H1 (cell line): Measurements from ENCODE around the gene BIRC7. TPM values are rescaled to one million over a fixed set of nuclear protein-coding genes. Genes with fewer than 3 reads are reported as not detected.

Experiments
- CTCF ChIA-PET: fragments of 300-600 bp; sonication (Branson Sonifier 250); formaldehyde crosslinking; loops from one replicate; lab custom pipeline; 2021; ENCODE audit not compliant: partially characterized antibody; lab: Charles Lee
- POLR2A ChIA-PET: fragments of 300-600 bp; sonication (Branson Sonifier 250); formaldehyde crosslinking; loops from one replicate; lab custom pipeline; 2021; ENCODE audit warnings: inconsistent platforms; ENCODE audit not compliant: partially characterized antibody; lab: Charles Lee
- DNase-seq, 2 experiments: peaks; one replicate each; pipeline versions ENCODE4 v3.0.0 to v3.0.0-alpha.2; 2010 to 2022; ENCODE audit warnings: low spot score in 2 of 2, low read depth in 1 of 2, mixed read lengths in 1 of 2
- FAIRE-seq: peaks from 2 replicates; lab custom pipeline; 2011; peaks lifted over from hg19 to GRCh38; lab: Jason Lieb, UNC
- H2AFZ ChIP-seq: 2 replicates; pipeline ENCODE4 v1.8.1; 2012; ENCODE audit warnings: low read length, inconsistent platforms
- H2AK5ac ChIP-seq: 2 replicates; pipeline ENCODE4 v1.6.1; 2013; ENCODE audit warnings: low read depth, low read length
- H2BK120ac ChIP-seq: replicated peaks from 2 replicates; pipeline ENCODE3; 2013; ENCODE audit warnings: low read depth, low read length, inconsistent platforms
- H2BK12ac ChIP-seq: 2 replicates; pipeline ENCODE4 v1.6.1; 2013; ENCODE audit warnings: low read depth, low read length
- H2BK15ac ChIP-seq: 2 replicates; pipeline ENCODE4 v1.6.1; 2013; ENCODE audit warnings: low read length
- H2BK20ac ChIP-seq: 2 replicates; pipeline ENCODE4 v1.6.1; 2013; ENCODE audit warnings: low read length
- H2BK5ac ChIP-seq: 2 replicates; pipeline ENCODE4 v1.6.1; 2013; ENCODE audit warnings: low read depth, low read length
- H3K14ac ChIP-seq: 2 replicates; pipeline ENCODE4 v1.6.1; 2013; ENCODE audit warnings: inconsistent platforms; ENCODE audit not compliant: insufficient read length
- H3K18ac ChIP-seq: 2 replicates; pipeline ENCODE4 v1.6.1; 2013; ENCODE audit warnings: low read length; ENCODE audit errors: extremely low read depth
- H3K23ac ChIP-seq: 2 replicates; pipeline ENCODE4 v1.6.1; 2013; ENCODE audit warnings: inconsistent platforms; ENCODE audit not compliant: insufficient read length
- H3K23me2 ChIP-seq: 2 replicates; pipeline ENCODE4 v1.6.1; 2013; ENCODE audit warnings: low read depth, low read length
- H3K27ac ChIP-seq: 2 replicates; pipeline ENCODE4 v1.6.1; 2011; ENCODE audit warnings: low read depth, low read length, inconsistent platforms
- H3K27me3 ChIP-seq, 4 experiments: replicated peaks in 1 of 4; 1 replicate in 1 of 4; 2 replicates in 3 of 4; pipeline versions ENCODE4 v1.6.1 to v1.8.1; 2011 to 2013; ENCODE audit warnings: low read length in 3 of 4, mild to moderate bottlenecking in 3 of 4, inconsistent platforms in 2 of 4, mixed read lengths in 2 of 4, moderate library complexity in 1 of 4; ENCODE audit not compliant: control insufficient read depth in 3 of 4, insufficient read depth in 3 of 4; ENCODE audit errors: extremely low read depth in 1 of 4
- H3K36me3 ChIP-seq, 4 experiments: 2 replicates each; pipeline versions ENCODE4 v1.6.1 to v1.8.1; 2011 to 2013; ENCODE audit warnings: mild to moderate bottlenecking in 4 of 4, low read length in 3 of 4, moderate library complexity in 2 of 4, control low read depth in 1 of 4, inconsistent platforms in 1 of 4; ENCODE audit not compliant: insufficient read depth in 4 of 4, control insufficient read depth in 2 of 4
- H3K4ac ChIP-seq: replicated peaks from 2 replicates; pipeline ENCODE3; 2013; ENCODE audit warnings: low read length, low read depth, mixed read lengths, inconsistent platforms; ENCODE audit not compliant: insufficient read length
- H3K4me1 ChIP-seq, 4 experiments: replicated peaks in 1 of 4; 1 replicate in 1 of 4; 2 replicates in 3 of 4; pipeline versions ENCODE4 v1.6.1 to v1.8.1; 2011 to 2013; ENCODE audit warnings: low read length in 3 of 4, inconsistent platforms in 2 of 4, mixed read lengths in 1 of 4; ENCODE audit not compliant: insufficient read depth in 4 of 4, control insufficient read depth in 3 of 4
- H3K4me2 ChIP-seq, 2 experiments: 2 replicates each; pipeline versions ENCODE4 v1.6.1 to v1.8.1; 2011 to 2013; ENCODE audit warnings: low read depth in 2 of 2, low read length in 2 of 2, control low read depth in 1 of 2, inconsistent platforms in 1 of 2, mild to moderate bottlenecking in 1 of 2; ENCODE audit not compliant: insufficient read depth in 1 of 2
- H3K4me3 ChIP-seq, 4 experiments: fragments of 200-600, 300-600 bp in 1 of 4; sonication (generic), shearing (Covaris generic), sonication (Bioruptor Twin) in 1 of 4; 2 replicates each; pipeline versions ENCODE4 v1.5.1 to v1.8.1; 2011 to 2016; ENCODE audit warnings: low read length in 4 of 4, low read depth in 3 of 4, control low read depth in 2 of 4, inconsistent platforms in 2 of 4, mild to moderate bottlenecking in 2 of 4, mixed read lengths in 1 of 4, moderate library complexity in 1 of 4; ENCODE audit not compliant: insufficient read depth in 2 of 4; ENCODE audit errors: extremely low read depth in 1 of 4
- H3K56ac ChIP-seq: replicated peaks from 2 replicates; pipeline ENCODE3; 2013; ENCODE audit warnings: low read depth, mild to moderate bottlenecking, mixed read lengths, low read length, inconsistent platforms; ENCODE audit not compliant: insufficient read length
- H3K79me1 ChIP-seq: 2 replicates; pipeline ENCODE4 v1.6.1; 2013; ENCODE audit warnings: low read depth, low read length, control low read depth
- H3K79me2 ChIP-seq, 2 experiments: 2 replicates each; pipeline versions ENCODE4 v1.6.1 to v1.8.1; 2012 to 2013; ENCODE audit warnings: low read length in 2 of 2, mild to moderate bottlenecking in 2 of 2, inconsistent platforms in 1 of 2; ENCODE audit not compliant: insufficient read depth in 2 of 2, control insufficient read depth in 1 of 2
- H3K9ac ChIP-seq, 4 experiments: replicated peaks in 1 of 4; 1 replicate in 1 of 4; 2 replicates in 3 of 4; pipeline versions ENCODE4 v1.6.1 to v1.8.1; 2011 to 2013; ENCODE audit warnings: low read depth in 3 of 4, low read length in 3 of 4, control low read depth in 2 of 4, mild to moderate bottlenecking in 2 of 4, moderate library complexity in 2 of 4, inconsistent platforms in 1 of 4; ENCODE audit errors: extremely low read depth in 1 of 4
- H3K9me3 ChIP-seq, 2 experiments: 2 replicates each; pipeline versions ENCODE4 v1.6.1 to v1.8.1; 2012 to 2013; ENCODE audit warnings: mild to moderate bottlenecking in 2 of 2, moderate library complexity in 2 of 2, control low read depth in 1 of 2, inconsistent platforms in 1 of 2, low read depth in 1 of 2, low read length in 1 of 2, mixed read lengths in 1 of 2; ENCODE audit not compliant: insufficient read depth in 2 of 2
- H4K20me1 ChIP-seq, 2 experiments: replicated peaks in 1 of 2; 2 replicates each; pipeline versions ENCODE3 to v1.8.1; 2011 to 2013; ENCODE audit warnings: inconsistent platforms in 2 of 2, low read length in 2 of 2, mild to moderate bottlenecking in 1 of 2; ENCODE audit not compliant: insufficient read depth in 2 of 2, control insufficient read depth in 1 of 2
- H4K5ac ChIP-seq: 2 replicates; pipeline ENCODE4 v1.6.1; 2013; ENCODE audit warnings: low read length, low read depth, mixed read lengths, inconsistent platforms; ENCODE audit not compliant: insufficient read length
- H4K8ac ChIP-seq: 2 replicates; pipeline ENCODE4 v1.8.0; 2013; ENCODE audit warnings: mild to moderate bottlenecking, moderate library complexity, low read length, inconsistent platforms; ENCODE audit not compliant: insufficient read depth; ENCODE audit errors: extremely low read depth
- H4K91ac ChIP-seq: replicated peaks from 2 replicates; pipeline ENCODE3; 2013; ENCODE audit warnings: low read length, mixed read lengths, inconsistent platforms; ENCODE audit not compliant: insufficient read length
- CEBPB ChIP-seq: IDR thresholded peaks from 2 replicates; pipeline ENCODE4 v1.6.1; 2012; ENCODE audit warnings: low read depth, low read length
- MAFK ChIP-seq: IDR thresholded peaks from 2 replicates; pipeline ENCODE4 v1.6.1; 2012; ENCODE audit warnings: low read depth, mild to moderate bottlenecking, improper control_type of control experiment, low read length
- PHF8 ChIP-seq: fragments of 200-600 bp; sonication (generic); conservative IDR thresholded peaks from 2 replicates; pipeline ENCODE4 v1.7.1; 2012; ENCODE audit warnings: low read depth, mild to moderate bottlenecking, inconsistent platforms, low read length, moderate library complexity
- POLR2AphosphoS5 ChIP-seq: IDR thresholded peaks from 2 replicates; pipeline ENCODE4 v1.6.1; 2011; ENCODE audit warnings: low read depth, low read length
- RBBP5 ChIP-seq: IDR thresholded peaks from 2 replicates; pipeline ENCODE4 v1.7.1; 2012; ENCODE audit warnings: low read depth, mild to moderate bottlenecking, inconsistent platforms, low read length, moderate library complexity, borderline replicate concordance
- RFX5 ChIP-seq: IDR thresholded peaks from 2 replicates; pipeline ENCODE4 v1.6.1; 2011; ENCODE audit warnings: low read depth, low read length, improper control_type of control experiment, borderline replicate concordance
- TCF12 ChIP-seq: IDR thresholded peaks from 2 replicates; pipeline ENCODE4 v1.6.1; 2011; ENCODE audit warnings: low read depth, mild to moderate bottlenecking, low read length
- WGBS, 2 experiments: shearing (Covaris generic) in 1 of 2; methylation state at CpG; one replicate each; pipeline versions ENCODE4 v1.1.6 to v1.1.7; 2013 to 2015; ENCODE audit warnings: low lambda C conversion rate in 2 of 2, mixed read lengths in 2 of 2, inconsistent platforms in 1 of 2, low coverage in 1 of 2, missing lambda C conversion rate in 1 of 2; ENCODE audit not compliant: insufficient replicate concordance in 2 of 2, insufficient coverage in 1 of 2, insufficient read length in 1 of 2; ENCODE audit errors: extremely low coverage in 1 of 2, missing lambda C conversion rate in 1 of 2; 5-methylcytosine and 5-hydroxymethylcytosine counted together
- long read RNA-seq, 2 experiments: library from RNA in 1 of 2; library from capped mRNA in 1 of 2; stranded (forward); transcript quantifications; one replicate each; pipeline ENCODE4 v2.0.0, GENCODE V29; 2021; ENCODE audit warnings: inconsistent platforms in 1 of 2
- polyA minus RNA-seq, 3 experiments: library from RNA; depleted of rRNA, polyadenylated mRNA; stranded (reverse); fragments of >200 nt; gene quantifications; 1 replicate in 2 of 3; 2 replicates in 1 of 3; pipeline ENCODE4 v1.2.3, GENCODE V29; 2011
- polyA plus RNA-seq, 7 experiments: library from polyadenylated mRNA; depleted of rRNA in 3 of 7; stranded (reverse) in 5 of 7; unstranded in 2 of 7; fragments of >200 nt in 5 of 7; fragments of 200-250 nt in 2 of 7; gene quantifications; 1 replicate in 5 of 7; 2 replicates in 1 of 7; 4 replicates in 1 of 7; pipeline versions ENCODE4 v1.2.1 to v1.2.3, GENCODE V29; 2011 to 2013; ENCODE audit warnings: missing spikeins in 2 of 7, mixed read lengths in 2 of 7
- total RNA-seq: library from RNA; stranded (reverse); fragmentation: NEBNext Ultra II Directional; extraction: Animal tissue kit (Norgen Biotek cat#: 25700); gene quantifications from 2 replicates; pipeline ENCODE4 v1.2.1, GENCODE V29; 2021

BIRC7 gene, protein sequence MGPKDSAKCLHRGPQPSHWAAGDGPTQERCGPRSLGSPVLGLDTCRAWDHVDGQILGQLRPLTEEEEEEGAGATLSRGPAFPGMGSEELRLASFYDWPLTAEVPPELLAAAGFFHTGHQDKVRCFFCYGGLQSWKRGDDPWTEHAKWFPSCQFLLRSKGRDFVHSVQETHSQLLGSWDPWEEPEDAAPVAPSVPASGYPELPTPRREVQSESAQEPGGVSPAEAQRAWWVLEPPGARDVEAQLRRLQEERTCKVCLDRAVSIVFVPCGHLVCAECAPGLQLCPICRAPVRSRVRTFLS
- total RNA-seq (0.41 TPM in 1 of 2 replicates, not detected in the other), polyA plus RNA-seq (2011; rRNA removed) (0.11 and 0.16 TPM in 2 replicates), polyA minus RNA-seq (2011; rRNA and poly(A)+ RNA removed) (not detected in 2 replicates)
- 0.16 TPM for polyA plus RNA-seq (2011; cell fraction: cytosol; rRNA removed)
- polyA plus RNA-seq (2011; cell fraction: nucleus; rRNA removed): 0.77 TPM
- 0.19 TPM in 1 of 4 replicates, not detected in the others for polyA plus RNA-seq (2012, experiment 1 of 2)
- polyA plus RNA-seq (2012, experiment 2 of 2): not detected
- polyA plus RNA-seq (2013, experiment 1 of 2): 0.06 TPM
- polyA plus RNA-seq (2013, experiment 2 of 2): 0.06 TPM
- not detected for polyA minus RNA-seq (2011; cell fraction: cytosol; rRNA and poly(A)+ RNA removed)
- polyA minus RNA-seq (2011; cell fraction: nucleus; rRNA and poly(A)+ RNA removed): not detected
- long read RNA-seq, experiment 1: 0 reads
- long read RNA-seq, experiment 2: 0 reads

DNA sequence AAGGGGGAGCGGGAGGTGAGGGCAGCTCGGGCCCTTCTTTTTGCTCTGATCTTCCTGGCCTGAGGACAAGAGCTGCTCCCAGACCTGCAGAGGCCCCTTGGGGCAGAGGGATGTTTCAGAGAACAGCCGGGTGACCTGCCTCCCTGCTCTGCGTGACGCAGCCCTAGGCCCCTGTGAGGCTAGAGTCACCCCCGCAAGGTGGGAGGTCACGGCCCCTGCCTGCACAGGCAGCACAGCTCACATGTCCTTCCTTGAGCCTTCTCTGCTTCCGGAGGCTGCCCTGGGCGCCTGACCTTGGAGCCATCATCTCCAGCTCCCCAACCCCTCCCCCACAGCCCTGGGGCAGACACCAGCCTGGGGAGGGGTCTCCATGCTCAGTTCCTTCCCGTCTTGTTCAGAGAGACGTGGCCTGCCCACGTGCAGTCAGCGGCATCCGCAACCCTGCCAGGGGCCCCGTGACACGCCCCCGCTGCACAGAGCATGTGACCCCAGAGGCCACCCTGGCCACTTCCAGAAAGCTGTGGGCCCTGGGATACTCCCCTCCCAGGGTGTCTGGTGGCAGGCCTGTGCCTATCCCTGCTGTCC is at the start of gene BIRC7:
Gene BIRC7, plus strand, starts transcription at position 507 of the 585 bp plus-strand sequence. CDS start 192 bp downstream, outside the sequence.
- Histone ChIP-seq H3K79me2 (no peaks in the 10 kb centered on the region), H3K9me3 (no peaks in the 10 kb centered on the region), H3K23me2 (no peaks in the 10 kb centered on the region), H3K4ac (no peak within 1 kb of the TSS), H2BK15ac (peak within 1 kb of the TSS; percentile 99; the same call in 1 of the 2 replicates), H3K4me3 (peak within 1 kb of the TSS in 1 of 4 experiments; percentile 43; a peak in 2 of 8 replicates), H2BK12ac (peak within 1 kb of the TSS; percentile 40; the same call in 1 of the 2 replicates), H3K14ac (no peak within 1 kb of the TSS), H3K4me2 (peak within 1 kb of the TSS; percentile 7 to 64; a peak in 3 of 4 replicates), H2BK5ac (peak within 1 kb of the TSS; percentile 20; the same call in 1 of the 2 replicates), H3K23ac (no peak within 1 kb of the TSS), H4K91ac (peak within 1 kb of the TSS; percentile 70), H3K9ac (no peak within 1 kb of the TSS), H3K27ac (no peak within 1 kb of the TSS), H3K56ac (no peak within 1 kb of the TSS), H4K5ac (no peak within 1 kb of the TSS), H2BK20ac (peak within 1 kb of the TSS; percentile 89; the same call in 1 of the 2 replicates), H2BK120ac (no peak within 1 kb of the TSS), H3K79me1 (no peaks in the 10 kb centered on the region), H3K18ac (peak within 1 kb of the TSS; percentile 96), H4K8ac (no peak within 1 kb of the TSS), H4K20me1 (no peaks in the 10 kb centered on the region), H2AFZ (no peak within 1 kb of the TSS), H3K4me1 (peaks cover 2 to 26% (median 13%) of the 10 kb centered on the region in 4 experiments), H2AK5ac (no peak within 1 kb of the TSS), H3K36me3 (no peaks in the 10 kb centered on the region), H3K27me3 (peaks cover 0 to 3% (median 1%) of the 10 kb centered on the region in 4 experiments; a peak in 1 of 7 replicates)
- WGBS, 2 experiments: 83% methylated on average over 15 of the region's 17 CpGs; no CpG with 5 or more reads in 1 of the 2 experiments
- DNase-seq (no peak), FAIRE-seq (no peak)
- CTCF ChIA-PET: interaction anchor here (0.6 to 10.9 kb wide), 22 partner anchors 11 to 394 kb away, joined by 3 to 199 read pairs (median 4); partner anchors contain the start of genes COL20A1 and NKAIN4
- POLR2A ChIA-PET: interaction anchor here (0.8 to 4.9 kb wide), 7 partner anchors 8 to 60 kb away, joined by 3 to 21 read pairs (median 5); partner anchors contain the start of gene NKAIN4
- TF ChIP-seq MAFK (no peak), PHF8 (no peak), CEBPB (no peak), TCF12 (no peak), RBBP5 (no peak), POLR2AphosphoS5 (no peak), RFX5 (no peak)
